ENCODE data around the gene MS4A1.
"Not testable (repeated sequence)": the region's sequence is repeated elsewhere in the genome, so short reads cannot be mapped to it uniquely, and the experiment has no call there.

MS4A1 gene

GRCh38 chr11:60455531-60456042, at the start of gene MS4A1:
MS4A1 (plus strand) TSS chr11:60455847; CDS start chr11:60462375, 6,528 bp downstream.
- DNase-seq (ENCODE audit: low read depth in 2 of 2): no peak

GRCh38 chr11:60420015-60420414, 35.6 kb upstream of the MS4A1 start:
- no peak for DNase-seq (ENCODE audit: low read depth in 2 of 2)

- no peak for DNase-seq (ENCODE audit: low read depth in 2 of 2)
Observed at GRCh38 chr11:60422609-60423008, 33.0 kb upstream of the MS4A1 start.

GRCh38 chr11:60428517-60428916, 27.1 kb upstream of the MS4A1 start:
- no peak for DNase-seq (ENCODE audit: low read depth in 2 of 2)

GRCh38 chr11:60429272-60429671, 26.4 kb upstream of the MS4A1 start, which contains the start of gene MS4A5:
MS4A5 (plus strand) TSS chr11:60429572; CDS start chr11:60429675, 103 bp downstream.
- no peak for DNase-seq (ENCODE audit: low read depth in 2 of 2)

GRCh38 chr11:60431251-60431650, 24.4 kb upstream of the MS4A1 start:
- DNase-seq (ENCODE audit: low read depth in 2 of 2): no peak

GRCh38 chr11:60433401-60433800, 22.2 kb upstream of the MS4A1 start:
- no peak for DNase-seq (ENCODE audit: low read depth in 2 of 2)

GRCh38 chr11:60447070-60447469, 8.6 kb upstream of the MS4A1 start:
- DNase-seq (ENCODE audit: low read depth in 2 of 2): no peak

GRCh38 chr11:60447846-60448245, 7.8 kb upstream of the MS4A1 start:
- no peak for DNase-seq (ENCODE audit: low read depth in 2 of 2)

- not testable (repeated sequence) for DNase-seq (ENCODE audit: low read depth in 2 of 2)
Observed at GRCh38 chr11:60451185-60451584, 4.5 kb upstream of the MS4A1 start.

GRCh38 chr11:60454212-60454611, 1.4 kb upstream of the MS4A1 start:
- no peak for DNase-seq (ENCODE audit: low read depth in 2 of 2)

- DNase-seq (ENCODE audit: low read depth in 2 of 2): no peak
Observed at GRCh38 chr11:60457576-60457975, 1.9 kb downstream of the MS4A1 start.

- DNase-seq (ENCODE audit: low read depth in 2 of 2): no peak
Observed at GRCh38 chr11:60459345-60459744, 3.7 kb downstream of the MS4A1 start.

- no peak for DNase-seq (ENCODE audit: low read depth in 2 of 2)
Observed at GRCh38 chr11:60468829-60469228, 13.2 kb downstream of the MS4A1 start.

- DNase-seq (ENCODE audit: low read depth in 2 of 2): no peak
Observed at GRCh38 chr11:60469723-60470122, 14.1 kb downstream of the MS4A1 start.

GRCh38 chr11:60477035-60477445, 21.4 kb downstream of the MS4A1 start:
- no peak for DNase-seq (ENCODE audit: low read depth in 2 of 2)

- DNase-seq (ENCODE audit: low read depth in 2 of 2): no peak
Observed at GRCh38 chr11:60482361-60482760, 26.7 kb downstream of the MS4A1 start.

- no peak for DNase-seq (ENCODE audit: low read depth in 2 of 2)
Observed at GRCh38 chr11:60485987-60486386, 30.3 kb downstream of the MS4A1 start.

- DNase-seq (ENCODE audit: low read depth in 2 of 2): no peak
Observed at GRCh38 chr11:60492488-60493009, 36.9 kb downstream of the MS4A1 start, which contains the start of gene MS4A12. MS4A12 (plus strand) TSS chr11:60492778; CDS start chr11:60497319, 4,541 bp downstream.

GRCh38 chr11:60493454-60493853, 37.8 kb downstream of the MS4A1 start:
- DNase-seq (ENCODE audit: low read depth in 2 of 2): no peak

- DNase-seq (ENCODE audit: low read depth in 2 of 2): no peak
Observed at GRCh38 chr11:60498399-60498798, 42.8 kb downstream of the MS4A1 start.

GRCh38 chr11:60498853-60499252, 43.2 kb downstream of the MS4A1 start:
- no peak for DNase-seq (ENCODE audit: low read depth in 2 of 2)

GRCh38 chr11:60500276-60500910, 44.7 kb downstream of the MS4A1 start:
- DNase-seq (ENCODE audit: low read depth in 2 of 2): no peak
